Astrocyte of the spinal cord (primary cell): ENCODE data around the gene IGFBP2.

Source experiments
- DNase-seq: peaks from one replicate; pipeline ENCODE4 v3.0.0; 2011; ENCODE audit warnings: low read depth, low spot score
- H3K4me3 ChIP-seq: 2 replicates; pipeline ENCODE4 v1.5.1; 2011; ENCODE audit warnings: low read depth, mild to moderate bottlenecking, low read length, moderate library complexity
- CTCF ChIP-seq: IDR thresholded peaks from 2 replicates; pipeline ENCODE4 v1.5.1; 2012; ENCODE audit warnings: low read depth, mild to moderate bottlenecking, low read length, inconsistent platforms
- in situ Hi-C: cut with HindIII; loops from 2 replicates; pipeline ENCODE4 v1.10.0; 2017; ENCODE audit warnings: low sequenced_read_pairs

Gene IGFBP2

GRCh38 chr2:216632346-216632951, 771 bp upstream of the IGFBP2 start:
- DNase-seq, result no peak

GRCh38 chr2:216633616-216634369, 573 bp downstream of the IGFBP2 start:
- TF ChIP-seq CTCF, result no peak
- in situ Hi-C loops, result no loop called here
- no peak for DNase-seq
- peak overlapping the region; percentile 69 for H3K4me3 ChIP-seq

More at GRCh38 chr2:216632346-216632951, 771 bp upstream of the IGFBP2 start:
- H3K4me3 ChIP-seq, result peak overlapping the region; percentile 42
- in situ Hi-C loops, result no loop called here
- no peak for TF ChIP-seq CTCF

- peak; percentile 33 for DNase-seq
- peak overlapping the region; percentile 69 for H3K4me3 ChIP-seq
- in situ Hi-C loops, result no loop called here
- no peak for TF ChIP-seq CTCF
These were observed 1.3 kb downstream of the IGFBP2 start for GRCh38 chr2:216634370-216635148.

- in situ Hi-C loops, result no loop called here
- TF ChIP-seq CTCF, result peak; percentile 5
- H3K4me3 ChIP-seq, result peak overlapping the region; percentile 69
- peak; percentile 52 for DNase-seq
These were observed 2.0 kb downstream of the IGFBP2 start for GRCh38 chr2:216635171-216635570.

GRCh38 chr2:216635701-216636550, 2.7 kb downstream of the IGFBP2 start:
- in situ Hi-C loops, result no loop called here
- no peak for DNase-seq
- H3K4me3 ChIP-seq, result peak overlapping the region; percentile 69
- TF ChIP-seq CTCF, result no peak
